Hippocampal formation (tissue), 2 donors: Measurements from ENCODE around the gene SBNO1.
"Not testable (repeated sequence)": the region's sequence is repeated elsewhere in the genome, so short reads cannot be mapped to it uniquely, and the experiment has no call there.

Experiments
- DNase-seq, 2 donors: peaks; one replicate each; lab custom pipeline; 2025; lab: John Stamatoyannopoulos, UW

Gene SBNO1

DNA sequence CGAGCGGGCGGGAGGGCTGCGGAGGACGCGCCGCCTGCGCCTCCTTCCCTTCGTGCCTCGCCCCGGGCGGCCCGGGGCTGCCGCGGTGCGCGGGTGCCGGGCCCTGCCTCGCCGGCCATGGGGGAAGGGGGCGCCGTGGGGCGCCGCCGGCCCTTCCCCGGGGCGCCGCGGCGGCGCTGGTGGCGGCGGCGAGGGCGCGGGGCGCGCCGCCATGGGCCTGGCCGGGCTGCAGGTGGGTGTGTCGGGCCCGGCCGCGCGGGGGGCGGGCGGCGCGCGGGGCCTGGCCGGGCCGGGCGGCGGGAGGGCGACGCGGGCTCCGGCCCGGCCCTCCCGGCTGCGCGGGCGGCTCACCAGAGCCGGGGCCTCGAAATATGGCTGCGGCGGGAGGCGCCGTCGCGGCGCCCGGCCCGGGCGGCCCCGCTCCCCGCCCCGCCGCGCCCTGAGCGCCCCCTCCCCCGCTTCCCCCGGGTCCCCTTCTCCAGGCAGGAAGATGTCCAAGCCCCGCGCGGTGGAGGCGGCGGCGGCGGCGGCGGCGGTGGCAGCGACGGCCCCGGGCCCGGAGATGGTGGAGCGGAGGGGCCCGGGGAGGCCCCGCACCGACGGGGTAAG is 24.4 kb upstream of the SBNO1 start:
- no peak for DNase-seq

DNA sequence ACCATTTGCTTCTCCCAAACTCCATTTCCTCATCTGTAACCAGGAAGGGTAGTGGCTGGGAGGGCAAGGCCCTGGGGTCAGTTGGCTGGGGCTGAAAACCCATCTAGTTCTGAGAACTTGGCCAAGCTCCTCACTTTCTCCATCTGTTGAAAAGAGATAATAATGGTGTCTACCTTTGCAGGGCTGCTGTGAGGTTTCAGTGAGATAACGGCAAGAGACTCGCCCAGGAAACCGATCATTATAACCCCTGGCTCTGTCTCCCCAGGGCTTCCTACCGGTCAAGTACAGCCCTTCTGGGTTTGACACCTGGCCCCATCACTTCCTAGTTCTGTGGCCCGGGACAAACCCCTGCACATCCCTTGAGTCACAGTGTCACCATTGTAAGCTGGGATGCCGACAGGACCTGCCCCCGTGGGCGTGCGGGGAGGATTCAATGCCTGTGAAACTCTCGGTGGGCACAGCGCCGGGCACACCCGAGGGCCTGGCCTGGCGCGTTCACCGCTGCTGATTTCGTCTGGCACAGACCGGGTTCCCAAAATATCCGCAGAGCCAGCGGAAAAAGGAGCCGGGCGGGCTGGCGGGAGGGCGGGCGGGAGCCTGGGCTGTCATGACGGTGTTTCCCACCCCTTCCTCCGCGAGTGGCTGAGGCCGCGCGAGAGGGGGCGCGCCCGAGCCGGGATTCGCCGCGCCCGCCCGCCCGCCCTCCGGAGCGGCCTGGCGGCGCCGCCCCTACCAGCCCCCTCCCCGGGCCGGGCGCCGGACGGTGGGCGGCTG is 23.7 kb upstream of the SBNO1 start:
- DNase-seq, result peak; percentile 73 to 77

DNA sequence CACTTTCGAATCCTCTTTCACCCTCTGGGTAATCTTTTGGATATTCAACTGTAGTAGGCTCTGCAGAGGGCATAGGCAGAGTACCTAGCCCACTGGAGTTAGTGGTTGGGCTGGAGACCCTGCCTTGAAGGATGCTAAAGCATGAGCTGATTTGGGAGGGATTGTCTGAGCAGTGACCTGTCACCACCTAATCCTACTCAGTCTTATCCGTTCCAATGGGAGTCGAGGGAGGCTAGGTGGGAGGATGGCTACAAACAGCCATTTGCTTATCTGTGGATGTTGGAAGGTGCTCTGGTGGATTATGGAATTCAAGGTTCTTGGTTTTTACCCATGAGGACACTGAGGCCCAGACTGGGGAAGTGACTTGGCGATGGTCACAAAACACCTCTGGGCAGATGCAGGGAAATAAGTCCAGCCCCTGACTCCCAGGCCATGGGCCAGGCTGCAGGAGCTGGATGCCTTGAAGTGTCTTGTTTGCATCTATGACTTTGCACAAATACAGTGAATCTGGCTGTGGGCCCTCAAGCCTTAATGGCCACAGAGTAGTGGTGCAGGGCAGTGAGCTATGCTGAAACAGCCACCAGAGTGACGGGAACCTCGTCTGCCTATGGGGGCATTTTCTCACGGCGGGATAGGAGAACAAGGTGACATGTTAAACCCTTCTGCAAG is 23.0 kb upstream of the SBNO1 start:
- DNase-seq, result no peak

DNA sequence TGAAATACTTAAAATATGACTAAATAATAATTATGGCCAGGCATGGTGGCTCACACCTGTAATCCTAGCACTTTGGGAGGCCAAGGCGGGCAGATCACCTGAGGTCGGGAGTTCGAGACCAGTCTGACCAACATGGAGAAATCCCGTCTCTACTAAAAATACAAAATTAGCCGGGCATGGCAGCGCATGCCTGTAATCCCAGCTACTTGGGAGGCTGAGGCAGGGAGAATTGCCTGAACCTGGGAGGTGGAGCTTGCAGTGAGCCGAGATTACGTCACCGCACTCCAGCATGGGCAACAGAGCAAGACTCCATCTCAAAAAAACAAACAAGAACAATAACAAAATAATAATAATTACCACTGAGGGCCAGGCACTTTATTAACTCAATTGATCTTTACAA is 20.9 kb upstream of the SBNO1 start:
- not testable (repeated sequence) for DNase-seq

DNA sequence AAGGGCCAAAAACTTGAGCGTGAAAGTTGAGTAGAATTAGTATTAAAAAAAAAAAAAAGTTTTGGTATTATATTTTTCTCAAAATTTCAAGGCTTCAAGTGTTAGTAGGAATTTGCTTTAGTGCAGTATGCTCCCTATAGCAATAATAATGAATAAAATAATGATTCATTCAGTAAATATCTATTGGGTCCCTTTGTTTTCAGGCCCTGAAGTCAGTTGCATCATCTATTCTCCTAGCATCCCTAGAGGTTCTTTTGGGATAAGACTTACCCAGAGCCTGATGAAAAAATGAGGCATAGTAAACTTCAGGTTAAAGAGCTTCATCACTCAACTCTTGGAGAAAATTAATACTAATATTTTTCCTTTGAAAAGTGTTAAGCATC is 20.3 kb upstream of the SBNO1 start:
- DNase-seq, result no peak

DNA sequence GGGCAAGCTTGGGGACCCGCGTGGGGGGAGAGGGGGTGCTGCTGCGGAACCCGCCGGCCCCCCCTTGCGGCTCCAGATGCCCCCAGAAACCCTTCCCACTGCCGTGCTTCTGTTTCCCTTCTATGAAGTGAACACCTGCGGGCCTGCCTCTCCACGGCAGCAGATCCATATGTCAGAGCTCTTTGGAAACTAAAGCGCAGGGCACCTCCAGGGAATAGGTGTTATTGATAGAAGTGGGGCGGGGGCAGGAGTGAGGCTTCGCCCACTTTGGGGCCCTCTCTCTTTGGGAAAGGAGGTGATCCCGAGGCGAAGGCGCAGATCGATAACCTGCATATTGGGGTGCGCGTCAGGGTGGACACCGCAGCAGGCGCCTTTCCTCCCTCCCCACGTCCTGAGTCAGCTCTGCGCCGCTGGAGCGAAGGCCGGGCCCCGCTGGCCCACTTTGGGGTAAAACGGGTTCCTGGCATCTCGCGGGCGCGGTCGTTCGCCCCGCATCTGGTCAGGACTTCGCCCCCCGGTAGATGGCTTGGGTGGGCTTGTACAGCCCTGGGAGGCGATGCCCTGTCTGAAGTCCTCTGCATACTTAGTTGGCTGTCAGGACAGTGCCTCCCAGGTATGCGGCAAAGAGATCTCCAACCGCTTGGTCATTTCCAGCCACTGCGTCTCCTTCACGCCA is 19.8 kb upstream of the SBNO1 start:
- DNase-seq, result no peak

DNA sequence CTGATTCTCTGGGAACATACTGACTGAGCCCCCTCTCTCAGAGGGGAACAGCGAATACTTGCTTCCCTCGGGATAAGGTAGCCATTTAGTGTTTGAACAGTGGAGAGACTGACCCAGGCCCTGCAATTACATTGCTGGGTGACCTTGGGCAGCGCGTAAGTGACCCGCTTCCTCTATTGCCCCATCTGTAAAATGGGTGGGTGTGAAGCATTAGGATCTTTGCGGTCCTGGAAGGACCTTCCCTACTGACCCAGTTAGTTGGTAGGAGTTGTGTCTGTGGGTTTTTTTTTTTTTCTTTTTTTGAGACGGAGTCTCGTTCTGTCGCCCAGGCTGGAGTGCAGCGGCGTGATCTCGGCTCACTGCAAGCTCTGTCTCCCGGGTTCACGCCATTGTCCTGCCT is 18.0 kb upstream of the SBNO1 start:
- no peak for DNase-seq

DNA sequence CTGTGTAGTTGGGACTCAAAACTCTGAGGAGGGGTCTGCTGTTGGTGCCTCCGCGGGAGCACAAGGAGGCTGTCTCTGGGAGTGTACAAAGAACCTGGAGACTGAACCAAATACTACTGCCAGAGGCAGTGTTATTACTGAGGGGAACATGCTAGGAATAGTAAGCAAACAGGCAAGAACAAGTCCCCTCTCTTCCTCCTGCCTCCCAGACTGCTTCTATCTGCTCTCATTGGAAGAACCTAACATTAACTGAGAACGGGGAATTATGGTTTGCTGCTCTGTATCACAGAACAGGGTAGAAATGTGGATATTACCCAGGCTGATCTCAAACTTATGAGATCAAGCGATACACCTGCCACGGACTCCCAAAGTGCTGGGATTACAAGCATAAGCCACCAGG is 14.7 kb upstream of the SBNO1 start:
- no peak for DNase-seq

DNA sequence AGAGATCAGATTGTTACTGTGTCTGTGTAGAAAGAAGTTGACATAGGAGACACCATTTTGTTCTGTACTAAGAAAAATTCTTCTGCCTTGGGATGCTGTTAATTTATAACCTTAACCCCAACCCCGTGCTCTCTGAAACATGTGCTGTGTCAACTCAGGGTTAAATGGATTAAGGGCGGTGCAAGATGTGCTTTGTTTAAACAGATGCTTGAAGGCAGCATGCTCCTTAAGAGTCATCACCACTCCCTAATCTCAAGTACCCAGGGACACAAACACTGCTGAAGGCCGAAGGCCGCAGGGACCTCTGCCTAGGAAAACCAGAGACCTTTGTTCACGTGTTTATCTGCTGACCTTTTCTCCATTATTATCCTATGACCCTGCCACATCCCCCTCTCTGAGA is 7.8 kb upstream of the SBNO1 start:
- not testable (repeated sequence) for DNase-seq

DNA sequence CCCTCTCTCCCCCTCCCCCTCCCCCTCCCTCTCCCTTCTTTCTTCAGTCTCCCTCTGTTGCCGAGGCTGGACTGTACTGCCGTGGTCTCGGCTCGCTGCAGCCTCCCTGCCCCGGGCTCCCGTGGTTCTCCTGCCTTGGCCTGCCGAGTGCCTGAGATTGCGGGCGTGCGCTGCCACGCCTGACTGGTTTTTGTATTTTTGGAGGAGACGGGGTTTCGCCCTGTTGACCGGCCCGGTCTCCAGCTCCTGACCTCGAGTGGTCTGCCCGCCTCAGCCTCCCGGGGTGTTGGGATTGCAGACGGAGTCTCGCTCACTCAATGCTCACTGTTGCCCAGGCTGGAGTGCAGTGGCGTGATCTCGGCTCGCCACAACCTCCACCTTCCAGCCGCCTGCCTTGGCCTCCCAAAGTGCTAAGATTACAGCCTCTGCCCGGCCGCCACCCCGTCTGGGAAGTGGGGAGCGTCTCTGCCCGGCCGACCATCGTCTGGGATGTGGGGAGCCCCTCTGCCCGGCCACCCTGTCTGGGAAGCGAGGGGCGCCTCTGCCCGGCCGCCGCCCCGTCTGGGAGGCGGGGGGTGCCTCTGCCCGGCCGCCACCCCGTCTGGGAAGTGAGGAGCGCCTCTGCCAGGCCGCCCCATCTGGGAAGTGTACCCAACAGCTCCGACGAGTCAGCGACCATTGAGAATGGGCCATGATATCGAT is 7.2 kb upstream of the SBNO1 start:
- not testable (repeated sequence) for DNase-seq

DNA sequence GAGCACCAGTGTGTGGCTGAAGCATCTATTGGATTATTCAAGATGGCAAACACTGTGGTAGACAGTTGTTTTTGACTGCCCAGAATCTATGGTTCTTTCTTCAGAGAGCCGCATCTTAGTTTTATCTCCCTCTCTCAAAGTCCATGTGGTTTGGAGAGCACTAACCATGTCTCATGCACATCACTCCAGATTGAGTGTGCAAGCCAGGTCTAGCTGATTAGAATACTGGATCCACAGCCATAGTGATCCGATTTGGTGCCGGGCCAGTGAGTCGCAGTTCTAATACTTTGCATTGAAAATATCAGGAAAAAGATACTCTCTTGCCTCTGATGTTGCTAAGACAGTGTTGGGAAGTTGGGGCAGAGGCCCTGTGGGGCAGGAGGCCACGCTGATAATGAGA is 4.6 kb upstream of the SBNO1 start:
- DNase-seq, result no peak

DNA sequence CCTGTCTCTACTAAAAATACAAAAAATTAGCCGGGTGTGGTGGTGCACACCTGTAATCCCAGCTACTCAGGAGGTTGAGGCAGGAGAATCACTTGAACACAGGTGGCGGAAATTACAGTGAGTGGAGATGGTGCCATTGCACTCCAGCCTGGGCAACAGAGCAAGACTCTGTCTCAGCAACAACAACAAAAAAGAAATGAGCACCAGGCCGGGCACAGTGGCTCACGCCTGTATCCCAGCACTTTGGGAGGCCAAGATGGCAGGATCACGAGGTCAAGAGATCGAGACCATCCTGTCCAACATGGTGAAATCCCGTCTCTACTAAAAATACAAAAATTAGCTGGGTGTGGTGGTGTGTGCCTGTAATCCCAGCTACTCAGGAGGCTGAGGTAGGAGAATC is 3.8 kb upstream of the SBNO1 start:
- not testable (repeated sequence) for DNase-seq

DNA sequence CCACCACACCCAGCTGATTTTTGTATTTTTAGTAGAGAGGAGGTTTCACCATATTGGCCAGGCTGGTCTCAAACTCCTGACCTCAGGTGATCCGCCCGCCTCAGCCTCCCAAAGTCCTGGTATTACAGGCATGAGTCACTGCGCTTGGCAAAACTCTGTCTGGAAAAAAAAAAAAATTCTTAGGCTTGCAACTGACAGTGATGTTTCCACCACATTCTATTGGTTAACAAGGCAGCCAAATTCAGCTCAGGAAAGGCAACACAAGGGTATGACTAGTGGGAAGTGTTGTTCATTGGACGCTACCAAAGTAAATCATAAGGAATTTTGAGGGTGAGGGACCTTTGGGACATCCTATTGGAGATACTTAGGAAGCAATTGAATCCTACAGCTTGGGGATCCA is 2.9 kb upstream of the SBNO1 start:
- no peak for DNase-seq

DNA sequence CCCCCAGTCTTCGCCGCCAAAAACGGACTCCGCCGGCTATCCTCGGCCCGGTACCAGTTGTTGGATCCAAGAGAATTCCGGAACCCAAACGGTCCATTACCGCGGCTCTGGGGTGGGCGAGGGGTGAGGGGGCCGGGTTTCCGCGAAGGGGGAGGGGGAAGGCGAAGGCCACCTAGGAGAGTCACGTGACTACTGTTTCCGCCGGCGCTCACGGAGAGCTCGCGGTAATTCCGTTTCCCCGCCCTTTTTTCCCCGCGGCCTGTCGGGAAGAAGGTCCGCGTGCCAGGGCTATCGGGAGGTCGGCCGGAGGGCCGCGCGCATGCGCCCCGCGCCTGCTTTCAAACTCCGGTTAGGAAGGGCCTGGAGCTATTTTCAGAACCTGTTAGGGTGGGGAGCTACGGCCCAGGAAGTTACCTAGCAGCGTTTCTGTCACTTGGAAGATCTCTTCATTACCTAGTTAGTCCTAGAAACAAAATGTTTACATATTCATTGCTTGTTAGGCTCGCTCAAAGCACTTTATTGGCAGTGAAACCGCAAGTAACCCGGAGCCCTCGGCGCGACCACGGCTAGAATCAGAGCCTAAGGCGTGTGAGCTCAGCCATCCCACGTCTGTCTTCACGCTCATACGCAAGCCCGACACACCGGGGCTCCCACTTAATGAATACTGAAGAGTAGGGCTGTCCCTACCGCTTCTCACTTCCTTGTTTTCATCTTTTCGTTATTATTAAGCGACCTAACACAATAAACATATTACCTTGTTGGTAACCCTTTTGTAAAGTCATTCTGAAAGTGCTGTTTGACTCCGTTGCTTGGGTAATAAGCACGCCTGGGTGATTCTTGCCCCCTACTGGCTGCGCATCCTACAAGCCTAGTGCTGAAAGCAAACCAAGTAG is 624 bp upstream of the SBNO1 start:
- peak; percentile 96 to 98 for DNase-seq

DNA sequence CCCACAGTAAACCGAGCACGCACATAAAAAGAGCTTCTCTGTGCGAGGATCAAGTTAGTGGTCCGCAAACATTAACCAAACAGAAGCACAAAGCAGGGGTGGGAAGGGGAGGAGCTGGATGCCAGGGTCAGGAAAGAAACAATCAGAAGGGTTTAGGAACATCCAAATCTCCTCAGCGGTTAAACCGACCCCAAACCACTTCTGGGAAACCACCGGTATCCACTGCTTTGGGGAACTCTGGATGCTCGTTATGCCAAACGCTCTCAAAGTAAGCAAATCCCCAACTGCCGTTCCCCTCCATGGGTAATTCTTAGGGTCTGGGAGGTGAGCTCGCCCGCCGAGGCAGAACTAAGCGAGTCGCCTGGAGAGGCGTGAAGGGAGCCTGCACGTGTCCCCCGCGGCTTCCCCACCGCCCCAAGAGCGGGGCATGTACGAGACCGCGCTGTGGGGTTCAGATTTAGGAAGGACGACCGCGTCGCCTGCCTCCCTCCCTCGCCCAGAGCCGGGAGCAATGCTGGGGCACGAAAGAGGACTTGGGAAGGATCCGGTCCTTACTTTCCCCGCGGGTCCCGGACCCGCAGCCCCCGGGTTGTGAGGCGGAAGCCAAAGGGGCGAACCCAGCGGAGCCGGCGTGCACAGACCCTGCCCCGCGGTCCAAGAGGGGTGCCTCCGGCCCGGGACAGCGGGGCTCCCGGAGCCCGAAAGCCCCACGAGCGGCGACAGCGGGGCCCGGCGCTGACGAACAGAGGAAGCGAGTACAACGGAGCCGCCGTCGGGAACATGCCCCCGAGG is 711 bp downstream of the SBNO1 start:
- DNase-seq, result no peak

DNA sequence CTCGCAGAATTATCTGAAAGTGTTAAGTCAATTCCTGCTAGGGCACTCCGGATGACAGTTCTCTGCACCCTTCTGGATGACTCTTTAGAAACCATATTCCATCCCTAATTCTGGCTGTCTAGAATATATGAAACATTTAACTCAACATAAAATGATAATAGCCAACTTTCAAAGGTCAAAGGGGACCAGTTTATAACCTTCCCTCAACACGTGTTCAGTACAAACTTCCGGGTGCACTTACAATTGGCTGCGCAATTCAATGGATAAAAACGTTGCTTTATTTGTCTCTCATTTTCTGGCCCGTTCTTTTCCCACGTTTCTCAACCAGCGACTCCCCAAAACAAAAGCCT is 1.3 kb downstream of the SBNO1 start:
- DNase-seq, result no peak

DNA sequence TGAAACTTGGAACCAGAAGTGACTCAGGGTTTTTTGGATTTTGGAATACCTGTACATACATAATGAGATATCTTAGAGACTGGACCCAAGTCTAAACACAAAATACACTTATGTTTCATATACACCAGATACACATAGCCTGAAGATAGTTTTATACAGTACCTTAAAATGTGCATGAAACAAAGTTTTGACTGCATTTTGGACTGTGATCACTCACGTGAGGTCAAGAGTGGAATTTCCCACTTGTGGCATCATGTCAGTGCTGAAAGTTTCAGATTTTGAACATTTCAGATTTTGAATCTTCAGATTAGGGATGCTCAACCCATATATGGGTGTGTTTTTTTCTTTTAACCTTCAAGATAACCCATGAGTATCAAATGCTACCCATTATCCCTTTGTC is 6.6 kb downstream of the SBNO1 start:
- DNase-seq, result no peak

DNA sequence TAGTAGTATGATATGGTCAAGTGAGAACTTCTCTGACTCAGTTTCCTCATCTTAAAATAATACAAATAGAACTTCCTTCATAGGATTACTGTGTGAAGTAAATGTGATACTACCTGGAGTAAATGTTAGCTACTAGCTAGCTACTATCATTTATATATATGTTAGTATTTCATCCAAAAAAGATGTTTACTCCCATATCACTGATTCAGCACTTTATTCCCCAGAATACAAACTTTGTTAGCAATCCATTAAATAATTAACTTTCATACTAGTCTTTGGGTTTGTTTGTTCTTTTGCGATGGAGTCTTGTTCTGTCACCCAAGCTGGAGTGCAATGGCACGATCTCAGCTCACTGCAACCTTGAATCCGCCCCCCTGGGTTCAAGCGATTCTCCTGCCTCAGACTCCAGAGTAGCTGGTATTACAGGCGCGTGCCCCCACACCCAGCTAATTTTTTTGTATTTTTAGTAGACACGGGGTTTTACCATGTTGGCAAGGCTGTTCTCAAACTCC is 8.4 kb downstream of the SBNO1 start:
- DNase-seq, result no peak

DNA sequence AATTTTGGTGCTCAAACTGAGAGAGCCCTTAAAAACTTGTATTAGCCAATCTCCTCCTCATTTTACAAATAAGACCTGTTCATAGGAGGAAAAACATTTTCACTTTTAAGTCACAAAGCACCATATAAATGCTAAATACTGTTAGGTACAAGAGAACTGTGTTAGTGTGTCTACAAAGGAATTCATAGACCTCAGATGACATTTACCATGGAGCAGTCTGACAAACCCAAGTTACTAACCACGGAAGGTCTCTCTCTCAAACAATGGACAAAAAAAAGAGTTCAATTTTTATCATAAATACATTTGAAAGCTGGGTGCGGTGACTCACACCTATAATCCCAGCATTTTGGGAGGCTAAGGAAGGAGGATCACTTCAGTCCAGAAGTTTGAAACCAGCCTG is 10.0 kb downstream of the SBNO1 start:
- no peak for DNase-seq

DNA sequence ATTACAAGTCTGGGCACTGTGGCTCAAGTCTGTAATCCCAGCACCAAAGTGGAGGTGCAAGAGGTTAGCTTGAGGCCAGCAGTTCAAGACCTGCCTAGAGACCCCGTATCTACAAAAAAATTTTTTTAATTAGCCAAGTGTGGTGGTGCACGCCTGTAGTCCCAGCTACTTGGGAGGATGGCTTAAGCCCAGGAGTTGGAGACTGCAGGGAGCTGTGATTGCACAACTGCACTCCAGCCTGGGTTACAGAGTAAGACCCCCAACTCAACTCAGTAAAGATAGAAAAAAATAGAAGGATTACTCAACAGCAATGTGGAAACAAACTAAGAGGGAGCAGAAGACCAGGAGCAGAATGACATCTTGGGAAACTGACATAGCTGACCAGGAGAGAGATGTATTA is 13.3 kb downstream of the SBNO1 start:
- no peak for DNase-seq
